Measurements from ENCODE around the gene SYNC.

SYNC gene

GRCh38 chr1:32702599-32703478 lies at the start of gene SYNC:
SYNC (minus strand) TSS chr1:32702770; CDS start chr1:32702660, 110 bp downstream.
- no peak for DNase-seq

GRCh38 chr1:32749771-32750170 lies 47.2 kb upstream of the SYNC start:
- no peak for DNase-seq

GRCh38 chr1:32749332-32749731 lies 46.8 kb upstream of the SYNC start:
- DNase-seq, result no peak

GRCh38 chr1:32748926-32749325 lies 46.4 kb upstream of the SYNC start:
- no peak for DNase-seq

- no peak for DNase-seq
Observed at GRCh38 chr1:32748348-32748747, 45.8 kb upstream of the SYNC start.

GRCh38 chr1:32746130-32746529 lies 43.6 kb upstream of the SYNC start:
- DNase-seq, result no peak

- no peak for DNase-seq
Observed at GRCh38 chr1:32744071-32744425, 41.5 kb upstream of the SYNC start.

- no peak for DNase-seq
Observed at GRCh38 chr1:32743380-32744070, 41.0 kb upstream of the SYNC start.

GRCh38 chr1:32742956-32743355 lies 40.4 kb upstream of the SYNC start:
- DNase-seq, result no peak

- DNase-seq, result no peak
Observed at GRCh38 chr1:32742199-32742947, 39.8 kb upstream of the SYNC start.

- DNase-seq, result no peak
Observed at GRCh38 chr1:32741413-32742198, 39.0 kb upstream of the SYNC start.

- no peak for DNase-seq
Observed at GRCh38 chr1:32741059-32741412, 38.5 kb upstream of the SYNC start.

GRCh38 chr1:32736812-32737791 lies 34.5 kb upstream of the SYNC start:
- no peak for DNase-seq

GRCh38 chr1:32733582-32734321 lies 31.2 kb upstream of the SYNC start:
- DNase-seq, result no peak

GRCh38 chr1:32729254-32730046 lies 26.9 kb upstream of the SYNC start:
- no peak for DNase-seq

GRCh38 chr1:32728413-32729077 lies 26.0 kb upstream of the SYNC start:
- DNase-seq, result no peak

- DNase-seq, result no peak
Observed at GRCh38 chr1:32727876-32728275, 25.3 kb upstream of the SYNC start.

- no peak for DNase-seq
Observed at GRCh38 chr1:32725615-32725982, 23.0 kb upstream of the SYNC start.

Data from NCI-H1417 treated with DMSO at 0.1 percent for 48 hours (cell line).